Kidney epithelial cell (primary cell): Measurements from ENCODE around the gene AKR7A2. TPM values are rescaled to one million over a fixed set of nuclear protein-coding genes. Genes with fewer than 3 reads are reported as not detected.

ENCODE experiments used
- DNase-seq: peaks from one replicate; pipeline ENCODE4 v3.0.0-alpha.2; 2010; ENCODE audit warnings: low read depth
- H3K27me3 ChIP-seq: 2 replicates; pipeline ENCODE4 v1.6.0; 2011; ENCODE audit warnings: low read length; ENCODE audit not compliant: control insufficient read depth, insufficient read depth
- H3K36me3 ChIP-seq: 2 replicates; pipeline ENCODE4 v1.5.1; 2011; ENCODE audit warnings: low read length; ENCODE audit not compliant: control insufficient read depth, insufficient read depth
- H3K4me3 ChIP-seq: 2 replicates; pipeline ENCODE4 v1.5.1; 2011; ENCODE audit warnings: low read depth, mild to moderate bottlenecking, control low read depth, low read length
- total RNA-seq: library from RNA; depleted of rRNA; stranded (reverse); fragments of >200 nt; gene quantifications from 2 replicates; pipeline ENCODE4 v1.2.3, GENCODE V29; 2015
- TF ChIP-seq, protein P1 (sequence below): IDR thresholded peaks from 2 replicates; pipeline ENCODE4 v1.5.1; 2011; ENCODE audit warnings: mild to moderate bottlenecking, moderate library complexity, low read length, control low read depth, inconsistent platforms; ENCODE audit not compliant: insufficient read depth, poor library complexity, severe bottlenecking

Gene AKR7A2
- total RNA-seq, 1 donor from 2014 or later = 85.6 TPM

DNA sequence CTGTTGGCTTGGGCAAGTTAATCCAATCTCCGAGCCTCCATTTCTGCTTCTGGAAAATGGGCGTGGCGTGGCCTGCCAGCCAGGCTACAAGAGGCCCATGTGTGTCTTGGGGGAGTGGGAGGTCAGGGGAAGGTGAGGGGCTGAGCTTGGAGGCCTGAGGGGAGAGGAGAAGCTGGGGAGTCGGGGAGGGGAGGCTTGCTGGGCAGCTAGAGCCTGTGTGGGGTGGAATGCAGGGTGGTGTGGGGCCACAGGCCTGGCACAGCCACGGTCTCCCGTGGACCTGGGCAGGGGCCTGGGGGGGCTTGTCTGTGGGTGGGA is 14.8 kb upstream of the AKR7A2 start:
- DNase-seq = no peak
- Histone ChIP-seq H3K27me3 (no peaks in the 10 kb centered on the region), H3K4me3 (no peak overlapping the region), H3K36me3 (peaks cover 3% of the 10 kb centered on the region)
- TF ChIP-seq, protein P1, sequence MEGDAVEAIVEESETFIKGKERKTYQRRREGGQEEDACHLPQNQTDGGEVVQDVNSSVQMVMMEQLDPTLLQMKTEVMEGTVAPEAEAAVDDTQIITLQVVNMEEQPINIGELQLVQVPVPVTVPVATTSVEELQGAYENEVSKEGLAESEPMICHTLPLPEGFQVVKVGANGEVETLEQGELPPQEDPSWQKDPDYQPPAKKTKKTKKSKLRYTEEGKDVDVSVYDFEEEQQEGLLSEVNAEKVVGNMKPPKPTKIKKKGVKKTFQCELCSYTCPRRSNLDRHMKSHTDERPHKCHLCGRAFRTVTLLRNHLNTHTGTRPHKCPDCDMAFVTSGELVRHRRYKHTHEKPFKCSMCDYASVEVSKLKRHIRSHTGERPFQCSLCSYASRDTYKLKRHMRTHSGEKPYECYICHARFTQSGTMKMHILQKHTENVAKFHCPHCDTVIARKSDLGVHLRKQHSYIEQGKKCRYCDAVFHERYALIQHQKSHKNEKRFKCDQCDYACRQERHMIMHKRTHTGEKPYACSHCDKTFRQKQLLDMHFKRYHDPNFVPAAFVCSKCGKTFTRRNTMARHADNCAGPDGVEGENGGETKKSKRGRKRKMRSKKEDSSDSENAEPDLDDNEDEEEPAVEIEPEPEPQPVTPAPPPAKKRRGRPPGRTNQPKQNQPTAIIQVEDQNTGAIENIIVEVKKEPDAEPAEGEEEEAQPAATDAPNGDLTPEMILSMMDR = no peak

- Histone ChIP-seq H3K27me3 (no peaks in the 10 kb centered on the region), H3K36me3 (peaks cover 3% of the 10 kb centered on the region), H3K4me3 (no peak overlapping the region)
- TF ChIP-seq, protein P1 = no peak
- DNase-seq = no peak
Observed at GRCh38 chr1:19325958-19326747, 14.2 kb upstream of the AKR7A2 start.

- Histone ChIP-seq H3K36me3 (peaks cover 3% of the 10 kb centered on the region), H3K27me3 (no peaks in the 10 kb centered on the region), H3K4me3 (no peak overlapping the region)
- TF ChIP-seq, protein P1 = no peak
- DNase-seq = no peak
Observed at GRCh38 chr1:19325368-19325957, 13.5 kb upstream of the AKR7A2 start.

DNA sequence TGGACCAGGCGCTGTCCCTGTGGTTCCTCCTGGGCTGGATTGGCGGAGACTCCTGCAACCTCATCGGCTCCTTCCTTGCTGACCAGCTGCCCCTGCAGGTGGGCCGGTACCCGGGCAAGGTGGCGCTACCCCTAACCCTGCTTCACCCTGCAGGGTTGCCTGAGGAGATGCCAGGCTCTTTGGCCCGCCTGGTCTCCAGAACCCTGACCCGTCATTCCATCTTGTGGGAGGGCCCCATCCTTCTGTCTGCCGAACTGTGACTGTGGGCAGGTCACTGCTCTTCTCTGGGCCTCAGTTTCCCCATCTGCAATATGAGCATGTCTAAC is 12.7 kb upstream of the AKR7A2 start:
- Histone ChIP-seq H3K27me3 (no peaks in the 10 kb centered on the region), H3K36me3 (peaks cover 3% of the 10 kb centered on the region), H3K4me3 (no peak overlapping the region)
- no peak for DNase-seq
- TF ChIP-seq, protein P1 = no peak

GRCh38 chr1:19323987-19324664 is 12.2 kb upstream of the AKR7A2 start:
- Histone ChIP-seq H3K27me3 (no peaks in the 10 kb centered on the region), H3K4me3 (no peak overlapping the region), H3K36me3 (peaks cover 3% of the 10 kb centered on the region)
- DNase-seq = no peak
- TF ChIP-seq, protein P1 = no peak

DNA sequence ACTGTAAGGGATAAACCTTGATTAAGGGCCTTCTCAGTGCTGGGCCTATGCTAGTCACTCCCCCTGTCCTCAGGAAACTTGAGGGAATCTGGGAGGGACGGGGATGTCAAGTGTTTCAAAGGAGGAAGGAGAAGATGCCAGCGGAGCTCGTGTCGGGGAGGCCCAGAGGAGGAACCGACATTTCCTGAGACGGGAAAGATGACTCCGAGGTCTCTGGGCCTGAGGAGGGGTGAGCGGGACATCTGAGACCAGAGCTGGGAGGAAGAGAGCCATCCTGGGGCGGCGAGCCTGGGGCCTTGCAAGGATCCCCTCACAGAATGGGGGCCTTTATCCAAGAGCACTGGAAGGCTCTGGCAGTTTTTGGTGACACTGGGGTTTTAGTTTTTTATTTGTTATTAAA is 10.5 kb upstream of the AKR7A2 start:
- TF ChIP-seq, protein P1 = no peak
- Histone ChIP-seq H3K4me3 (no peak overlapping the region), H3K27me3 (no peaks in the 10 kb centered on the region), H3K36me3 (peaks cover 3% of the 10 kb centered on the region)
- no peak for DNase-seq
